ENCODE results near the gene C3orf18. TPM values are rescaled to one million over a fixed set of nuclear protein-coding genes. Genes with fewer than 3 reads are reported as not detected.

Gene C3orf18
- total RNA-seq, 1 experiment from 2014 or later: 7.1 TPM

GRCh38 chr3:50573566-50574443 lies 6.3 kb upstream of the C3orf18 start:
- no peaks in the 10 kb centered on the region for H3K4me1 ChIP-seq (ENCODE audit: insufficient read depth, low read length)
- no peaks in the 10 kb centered on the region for H3K79me1 ChIP-seq (ENCODE audit: insufficient read depth, low read depth, low read length, poor library complexity, severe bottlenecking)
- no peaks in the 10 kb centered on the region for H3K9me3 ChIP-seq (ENCODE audit: control insufficient read depth, low read depth, low read length)
- H3K56ac ChIP-seq (ENCODE audit: insufficient read length, low read depth, low read length): no peak overlapping the region
- H3T11ph ChIP-seq (ENCODE audit: low read length): no peak overlapping the region
- no peak overlapping the region for H2BK5ac ChIP-seq (ENCODE audit: insufficient read length, low read length)
- no peak overlapping the region for H4K8ac ChIP-seq (replicated peaks; ENCODE audit: insufficient read length, low read depth, low read length)
- Mint-ChIP-seq H3K4me3 (no peak overlapping the region), H3K9me3 (no peaks in the 10 kb centered on the region), H3K27ac (no peak overlapping the region), H3K36me3 (ENCODE audit: insufficient read depth in 1 of 3, low read depth in 3 of 3) (peaks cover 0 to 4% (median 1%) of the 10 kb centered on the region in 3 experiments; a peak in 3 of 7 replicates), H3K4me1 (peaks cover 0 to 6% of the 10 kb centered on the region in 2 experiments; a peak in 3 of 4 replicates), H3K27me3 (ENCODE audit: low read depth) (no peaks in the 10 kb centered on the region)
- no peak overlapping the region for H3K4me2 ChIP-seq (ENCODE audit: insufficient read depth, insufficient read length, low read length)
- H2BK12ac ChIP-seq (ENCODE audit: insufficient read length, low read depth, low read length): no peak overlapping the region
- H2AK5ac ChIP-seq (ENCODE audit: insufficient read length, low read length): no peak overlapping the region
- TF ChIP-seq, protein P1, sequence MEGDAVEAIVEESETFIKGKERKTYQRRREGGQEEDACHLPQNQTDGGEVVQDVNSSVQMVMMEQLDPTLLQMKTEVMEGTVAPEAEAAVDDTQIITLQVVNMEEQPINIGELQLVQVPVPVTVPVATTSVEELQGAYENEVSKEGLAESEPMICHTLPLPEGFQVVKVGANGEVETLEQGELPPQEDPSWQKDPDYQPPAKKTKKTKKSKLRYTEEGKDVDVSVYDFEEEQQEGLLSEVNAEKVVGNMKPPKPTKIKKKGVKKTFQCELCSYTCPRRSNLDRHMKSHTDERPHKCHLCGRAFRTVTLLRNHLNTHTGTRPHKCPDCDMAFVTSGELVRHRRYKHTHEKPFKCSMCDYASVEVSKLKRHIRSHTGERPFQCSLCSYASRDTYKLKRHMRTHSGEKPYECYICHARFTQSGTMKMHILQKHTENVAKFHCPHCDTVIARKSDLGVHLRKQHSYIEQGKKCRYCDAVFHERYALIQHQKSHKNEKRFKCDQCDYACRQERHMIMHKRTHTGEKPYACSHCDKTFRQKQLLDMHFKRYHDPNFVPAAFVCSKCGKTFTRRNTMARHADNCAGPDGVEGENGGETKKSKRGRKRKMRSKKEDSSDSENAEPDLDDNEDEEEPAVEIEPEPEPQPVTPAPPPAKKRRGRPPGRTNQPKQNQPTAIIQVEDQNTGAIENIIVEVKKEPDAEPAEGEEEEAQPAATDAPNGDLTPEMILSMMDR (conservative IDR thresholded peaks at IDR 0.05): no peak
- no peak overlapping the region for H3K4ac ChIP-seq (ENCODE audit: low read depth, low read length)
- H2AFZ ChIP-seq (ENCODE audit: low read length): no peak overlapping the region
- no peak overlapping the region for H3K27ac ChIP-seq (ENCODE audit: insufficient read length, low read depth, low read length)
- no peak overlapping the region for H3K18ac ChIP-seq (ENCODE audit: insufficient read length, low read depth, low read length)
- no peaks in the 10 kb centered on the region for H3K27me3 ChIP-seq (ENCODE audit: insufficient read depth, low read length)
- no CpG with 5 or more reads among the region's 8 CpGs for WGBS (ENCODE audit: extremely low coverage, insufficient read length, low lambda C conversion rate)
- no peak overlapping the region for H3K23ac ChIP-seq (ENCODE audit: insufficient read length, low read depth, low read length)
- no peak overlapping the region for H3K9ac ChIP-seq (ENCODE audit: extremely low read depth, insufficient read length, low read length)
- no peaks in the 10 kb centered on the region for H3K79me2 ChIP-seq (ENCODE audit: insufficient read depth, low read length)
- DNase-seq: no peak
- H3K23me2 ChIP-seq (ENCODE audit: insufficient read length, low read depth, low read length, poor library complexity, severe bottlenecking): peaks cover 2% of the 10 kb centered on the region
- H4K5ac ChIP-seq (ENCODE audit: insufficient read length, low read depth, low read length): no peak overlapping the region
- no peaks in the 10 kb centered on the region for H4K20me1 ChIP-seq (ENCODE audit: control insufficient read depth, insufficient read depth, insufficient read length)
- H3K14ac ChIP-seq (ENCODE audit: insufficient read depth, low read length): no peak overlapping the region
- no peak overlapping the region for H2BK15ac ChIP-seq (ENCODE audit: low read depth, low read length)
- H2BK120ac ChIP-seq (ENCODE audit: low read depth, low read length, poor library complexity, severe bottlenecking): no peak overlapping the region
- no peak overlapping the region for H4K91ac ChIP-seq (ENCODE audit: insufficient read length, low read depth, low read length)
- H2BK20ac ChIP-seq (ENCODE audit: low read depth, low read length, poor library complexity, severe bottlenecking): no peak overlapping the region

All from H9 (cell line).